Parathyroid adenoma (tissue), 2 donors: ENCODE measurements around the gene ADH7.
"Not testable (repeated sequence)": the region's sequence is repeated elsewhere in the genome, so short reads cannot be mapped to it uniquely, and the experiment has no call there.

Experiments used
- H2AFZ ChIP-seq: fragments of 300-600 bp; sonication (generic); one replicate; pipeline ENCODE4 v1.7.0; 2017; ENCODE audit warnings: antibody characterized with exemption, mild to moderate bottlenecking
- H3K27ac ChIP-seq: fragments of 300-600 bp; sonication (generic); one replicate; pipeline ENCODE4 v1.7.0; 2017
- H3K27me3 ChIP-seq: fragments of 300-600 bp; sonication (generic); one replicate; pipeline ENCODE4 v1.7.0; 2017; ENCODE audit warnings: low read length; ENCODE audit not compliant: control insufficient read depth, insufficient read depth
- H3K36me3 ChIP-seq: fragments of 300-600 bp; sonication (generic); one replicate; pipeline ENCODE4 v1.7.0; 2017; ENCODE audit warnings: low read length; ENCODE audit not compliant: control insufficient read depth, insufficient read depth
- H3K4me1 ChIP-seq: fragments of 300-600 bp; sonication (generic); one replicate; pipeline ENCODE4 v1.7.0; 2017; ENCODE audit warnings: control low read depth
- H3K4me2 ChIP-seq: fragments of 300-600 bp; sonication (generic); one replicate; pipeline ENCODE4 v1.7.0; 2017; ENCODE audit warnings: low read length
- H3K4me3 ChIP-seq: fragments of 300-600 bp; sonication (generic); one replicate; pipeline ENCODE4 v1.7.0; 2017; ENCODE audit warnings: low read depth, low read length
- H3K79me2 ChIP-seq: fragments of 300-600 bp; sonication (generic); one replicate; pipeline ENCODE4 v1.7.0; 2017; ENCODE audit warnings: control low read depth
- H3K9ac ChIP-seq: fragments of 300-600 bp; sonication (generic); one replicate; pipeline ENCODE4 v1.7.0; 2017; ENCODE audit warnings: mild to moderate bottlenecking
- H3K9me3 ChIP-seq: fragments of 300-600 bp; sonication (generic); one replicate; pipeline ENCODE4 v1.7.0; 2017; ENCODE audit warnings: low read length; ENCODE audit not compliant: control insufficient read depth
- CTCF ChIP-seq: fragments of 300-600 bp; sonication (generic); IDR thresholded peaks from one replicate; pipeline ENCODE4 v1.7.0; 2017; ENCODE audit warnings: antibody characterized with exemption, mild to moderate bottlenecking
- donor health status: primary hyperparathyroidism.

Gene ADH7

GRCh38 chr4:99379571-99379970, 55.6 kb downstream of the ADH7 start:
- no peaks in the 10 kb centered on the region for H3K27me3 ChIP-seq
- TF ChIP-seq CTCF, result no peak
- H3K27ac ChIP-seq, result no peak overlapping the region
- no peak overlapping the region for H3K9ac ChIP-seq
- H3K4me3 ChIP-seq, result no peak overlapping the region
- H3K4me2 ChIP-seq, result no peak overlapping the region
- no peaks in the 10 kb centered on the region for H3K4me1 ChIP-seq
- no peaks in the 10 kb centered on the region for H3K36me3 ChIP-seq
- H2AFZ ChIP-seq, result no peak overlapping the region
- H3K9me3 ChIP-seq, result no peaks in the 10 kb centered on the region
- H3K79me2 ChIP-seq, result no peaks in the 10 kb centered on the region

- H3K9me3 ChIP-seq, result no peaks in the 10 kb centered on the region
- H3K4me3 ChIP-seq, result no peak overlapping the region
- no peaks in the 10 kb centered on the region for H3K27me3 ChIP-seq
- H3K4me2 ChIP-seq, result no peak overlapping the region
- H2AFZ ChIP-seq, result no peak overlapping the region
- H3K36me3 ChIP-seq, result no peaks in the 10 kb centered on the region
- H3K4me1 ChIP-seq, result no peaks in the 10 kb centered on the region
- H3K79me2 ChIP-seq, result no peaks in the 10 kb centered on the region
- no peak overlapping the region for H3K9ac ChIP-seq
- no peak for TF ChIP-seq CTCF
- no peak overlapping the region for H3K27ac ChIP-seq
Observed at GRCh38 chr4:99378876-99379275, 56.3 kb downstream of the ADH7 start.

- H3K27me3 ChIP-seq, H3K79me2 ChIP-seq, H3K9ac ChIP-seq, H2AFZ ChIP-seq, H3K36me3 ChIP-seq, H3K9me3 ChIP-seq, H3K4me3 ChIP-seq, H3K27ac ChIP-seq, H3K4me2 ChIP-seq, H3K4me1 ChIP-seq: not testable (repeated sequence)
Observed at GRCh38 chr4:99377341-99377740, 57.8 kb downstream of the ADH7 start.

GRCh38 chr4:99372464-99372863, 62.7 kb downstream of the ADH7 start:
- H3K4me1 ChIP-seq, H3K4me2 ChIP-seq, H2AFZ ChIP-seq, H3K27me3 ChIP-seq, H3K9me3 ChIP-seq, H3K4me3 ChIP-seq, H3K79me2 ChIP-seq, H3K9ac ChIP-seq, H3K36me3 ChIP-seq, H3K27ac ChIP-seq: not testable (repeated sequence)

GRCh38 chr4:99367817-99368216, 67.3 kb downstream of the ADH7 start:
- H3K4me1 ChIP-seq, H3K9me3 ChIP-seq, H3K27me3 ChIP-seq, H2AFZ ChIP-seq, H3K4me3 ChIP-seq, H3K9ac ChIP-seq, H3K27ac ChIP-seq, H3K4me2 ChIP-seq, H3K36me3 ChIP-seq, H3K79me2 ChIP-seq: not testable (repeated sequence)

- no peaks in the 10 kb centered on the region for H3K9me3 ChIP-seq
- no peak overlapping the region for H3K4me2 ChIP-seq
- H3K36me3 ChIP-seq, result no peaks in the 10 kb centered on the region
- H3K4me1 ChIP-seq, result no peaks in the 10 kb centered on the region
- no peak overlapping the region for H2AFZ ChIP-seq
- H3K4me3 ChIP-seq, result no peak overlapping the region
- no peak overlapping the region for H3K27ac ChIP-seq
- H3K27me3 ChIP-seq, result no peaks in the 10 kb centered on the region
- TF ChIP-seq CTCF, result no peak
- H3K9ac ChIP-seq, result no peak overlapping the region
- H3K79me2 ChIP-seq, result no peaks in the 10 kb centered on the region
Observed at GRCh38 chr4:99366491-99366890, 68.7 kb downstream of the ADH7 start.
